Nephron (organoid): ENCODE data around the gene EGR2.

Experiments
- H3K27ac Mint-ChIP-seq, 3 experiments: 2 replicates each; pipeline ENCODE4 v1.8.0; 2020; ENCODE audit warnings: mixed read lengths in 3 of 3, mild to moderate bottlenecking in 2 of 3, moderate library complexity in 1 of 3
- H3K27me3 Mint-ChIP-seq: 2 replicates; pipeline ENCODE4 v1.8.0; 2021; ENCODE audit warnings: low read depth, mild to moderate bottlenecking, moderate library complexity, mixed read lengths
- H3K36me3 Mint-ChIP-seq: 2 replicates; pipeline ENCODE4 v1.8.0; 2020; ENCODE audit warnings: low read depth, mixed read lengths
- H3K4me1 Mint-ChIP-seq: 2 replicates; pipeline ENCODE4 v1.8.0; 2020; ENCODE audit warnings: mixed read lengths
- H3K4me3 Mint-ChIP-seq, 3 experiments: 2 replicates each; pipeline ENCODE4 v1.8.0; 2020; ENCODE audit warnings: mild to moderate bottlenecking in 3 of 3, mixed read lengths in 3 of 3, moderate library complexity in 2 of 3
- H3K9me3 Mint-ChIP-seq: 2 replicates; pipeline ENCODE4 v1.8.0; 2020; ENCODE audit warnings: mixed read lengths
- TF ChIP-seq, protein P1 (sequence below), 3 experiments: fragments of 200-600 bp; sonication (generic); IDR thresholded peaks; one replicate each; pipeline ENCODE4 v1.5.0; 2021; ENCODE audit warnings: antibody characterized with exemption in 3 of 3; ENCODE audit not compliant: unreplicated experiment in 3 of 3

The EGR2 gene

DNA sequence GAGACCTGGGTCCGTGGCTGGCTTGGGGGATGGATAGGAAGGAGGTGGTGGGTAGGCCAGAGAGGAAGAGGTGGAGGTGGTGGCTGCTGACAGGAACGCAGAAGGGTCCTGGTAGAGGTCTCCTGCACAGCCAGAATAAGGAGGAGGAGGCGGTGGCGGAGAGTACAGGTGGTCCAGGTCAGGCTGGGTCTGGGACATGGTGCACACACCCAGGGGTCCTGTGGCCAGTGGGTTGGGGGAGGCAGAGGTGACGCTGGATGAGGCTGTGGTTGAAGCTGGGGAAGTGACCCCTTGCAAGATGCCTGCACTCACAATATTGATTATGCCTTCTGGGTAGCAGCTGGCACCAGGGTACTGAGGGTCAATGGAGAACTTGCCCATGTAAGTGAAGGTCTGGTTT, 2.2 kb downstream of the EGR2 start:
- Mint-ChIP-seq H3K4me3 (peak overlapping the region; percentile 95 to 97 (median 96)), H3K27me3 (peaks cover 57% of the 10 kb centered on the region), H3K9me3 (no peaks in the 10 kb centered on the region), H3K27ac (no peak overlapping the region), H3K36me3 (peaks cover 4% of the 10 kb centered on the region), H3K4me1 (peaks cover 24% of the 10 kb centered on the region)
- TF ChIP-seq, protein P1, sequence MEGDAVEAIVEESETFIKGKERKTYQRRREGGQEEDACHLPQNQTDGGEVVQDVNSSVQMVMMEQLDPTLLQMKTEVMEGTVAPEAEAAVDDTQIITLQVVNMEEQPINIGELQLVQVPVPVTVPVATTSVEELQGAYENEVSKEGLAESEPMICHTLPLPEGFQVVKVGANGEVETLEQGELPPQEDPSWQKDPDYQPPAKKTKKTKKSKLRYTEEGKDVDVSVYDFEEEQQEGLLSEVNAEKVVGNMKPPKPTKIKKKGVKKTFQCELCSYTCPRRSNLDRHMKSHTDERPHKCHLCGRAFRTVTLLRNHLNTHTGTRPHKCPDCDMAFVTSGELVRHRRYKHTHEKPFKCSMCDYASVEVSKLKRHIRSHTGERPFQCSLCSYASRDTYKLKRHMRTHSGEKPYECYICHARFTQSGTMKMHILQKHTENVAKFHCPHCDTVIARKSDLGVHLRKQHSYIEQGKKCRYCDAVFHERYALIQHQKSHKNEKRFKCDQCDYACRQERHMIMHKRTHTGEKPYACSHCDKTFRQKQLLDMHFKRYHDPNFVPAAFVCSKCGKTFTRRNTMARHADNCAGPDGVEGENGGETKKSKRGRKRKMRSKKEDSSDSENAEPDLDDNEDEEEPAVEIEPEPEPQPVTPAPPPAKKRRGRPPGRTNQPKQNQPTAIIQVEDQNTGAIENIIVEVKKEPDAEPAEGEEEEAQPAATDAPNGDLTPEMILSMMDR (IDR thresholded peaks at IDR 0.05; ENCODE audit: unreplicated experiment in 3 of 3) = no peak

DNA sequence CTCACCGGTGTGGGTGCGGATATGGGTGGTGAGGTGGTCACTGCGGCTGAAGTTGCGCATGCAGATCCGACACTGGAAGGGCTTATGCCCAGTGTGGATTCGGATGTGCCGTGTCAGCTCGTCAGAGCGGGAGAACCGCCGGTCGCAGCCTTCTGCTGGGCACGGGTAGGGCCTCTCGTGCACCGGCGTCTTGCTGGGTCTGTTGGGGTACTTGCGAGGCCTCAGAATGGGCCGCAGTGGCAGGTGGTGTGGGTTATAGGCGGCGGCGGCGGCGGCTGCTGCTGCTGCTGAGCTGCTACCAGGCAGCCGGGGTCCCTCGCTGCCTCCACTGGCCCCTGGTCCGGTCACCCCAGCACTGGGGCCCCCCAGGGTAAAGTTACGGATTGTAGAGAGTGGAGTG, 2.7 kb downstream of the EGR2 start:
- TF ChIP-seq, protein P1 (IDR thresholded peaks at IDR 0.05; ENCODE audit: unreplicated experiment in 3 of 3) = no peak
- Mint-ChIP-seq H3K36me3 (peaks cover 8% of the 10 kb centered on the region), H3K27me3 (peaks cover 56% of the 10 kb centered on the region), H3K9me3 (no peaks in the 10 kb centered on the region), H3K4me1 (peaks cover 29% of the 10 kb centered on the region), H3K27ac (no peak overlapping the region), H3K4me3 (peak overlapping the region; percentile 95 to 97 (median 96))

DNA sequence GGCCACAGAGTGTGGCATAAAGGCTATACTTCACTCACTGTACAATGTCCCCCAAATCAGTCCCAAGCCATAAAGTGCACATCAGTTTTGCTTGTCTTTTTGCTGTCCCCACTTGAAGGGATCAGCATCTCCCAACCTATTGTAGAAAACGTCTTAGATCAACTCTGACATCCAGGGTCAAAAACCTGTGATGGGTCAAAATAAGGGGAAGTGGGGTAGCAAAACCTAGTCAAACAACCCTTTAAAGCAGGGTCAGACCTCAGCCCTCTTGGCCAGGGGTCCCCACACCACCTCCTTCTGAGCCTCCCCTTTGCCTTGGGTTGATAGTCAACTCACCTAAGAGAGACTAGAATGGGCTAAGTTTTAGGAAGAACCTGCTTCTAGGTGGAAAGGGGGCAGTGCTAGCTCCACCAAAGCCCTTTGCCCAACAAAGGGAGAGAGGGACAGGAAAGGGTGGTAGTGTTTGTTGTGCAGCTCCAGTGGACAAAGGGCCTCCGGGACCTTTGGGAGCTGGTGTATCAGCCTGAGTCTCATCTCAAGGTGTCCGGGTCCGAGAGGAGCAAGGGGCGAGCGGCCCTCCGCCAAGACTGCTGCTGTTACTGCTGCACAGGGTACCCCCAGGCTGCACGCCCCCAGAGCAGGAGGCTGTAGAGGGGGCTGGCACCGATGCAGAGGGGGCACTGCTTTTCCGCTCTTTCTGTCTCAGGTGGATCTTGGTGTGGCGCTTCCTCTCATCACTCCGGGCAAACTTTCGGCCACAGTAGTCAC, 3.3 kb downstream of the EGR2 start:
- peaks cover 30% of the 10 kb centered on the region for H3K4me1 Mint-ChIP-seq
- H3K9me3 Mint-ChIP-seq = no peaks in the 10 kb centered on the region
- H3K36me3 Mint-ChIP-seq = peaks cover 12% of the 10 kb centered on the region
- H3K27ac Mint-ChIP-seq = no peak overlapping the region
- peaks cover 52% of the 10 kb centered on the region for H3K27me3 Mint-ChIP-seq
- H3K4me3 Mint-ChIP-seq = peak overlapping the region; percentile 95 to 97 (median 96)
- TF ChIP-seq, protein P1 (IDR thresholded peaks at IDR 0.05; ENCODE audit: unreplicated experiment in 3 of 3) = no peak

DNA sequence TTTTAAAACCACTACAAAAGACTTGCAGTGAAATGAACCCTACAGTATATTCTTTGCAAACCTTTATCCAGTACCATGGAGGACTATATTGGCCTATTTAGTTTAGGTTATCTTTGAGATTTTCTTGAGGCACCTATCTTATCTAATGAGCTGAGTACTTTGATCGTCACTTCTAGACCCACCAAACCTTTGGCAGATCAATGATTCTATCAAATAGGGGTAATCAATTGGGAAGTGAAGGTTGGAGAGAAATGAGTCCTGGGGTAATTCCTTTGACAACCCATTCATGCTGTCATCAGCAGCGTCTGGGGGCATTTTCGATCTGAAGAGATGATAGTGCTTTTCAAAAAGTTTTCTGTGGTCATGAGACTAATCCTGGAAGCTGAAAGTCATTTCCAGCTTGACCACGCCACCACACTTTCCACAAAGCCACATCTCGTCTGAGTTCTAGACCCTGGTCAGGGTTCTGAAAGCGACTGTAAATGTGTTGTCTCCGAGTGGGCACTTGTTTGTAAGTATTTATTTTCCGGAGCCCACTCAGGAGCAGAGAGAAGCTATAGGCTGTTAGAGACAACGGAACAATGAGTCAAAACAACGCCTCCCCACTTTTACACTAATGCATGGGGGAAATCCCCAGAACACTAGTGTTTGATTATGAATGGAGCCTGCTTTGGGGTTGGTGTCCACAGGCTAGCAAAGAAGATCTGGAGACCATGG, 4.8 kb downstream of the EGR2 start:
- H3K4me1 Mint-ChIP-seq = peaks cover 41% of the 10 kb centered on the region
- peak overlapping the region in 2 of 3 experiments; percentile 8 to 29 for H3K4me3 Mint-ChIP-seq
- peaks cover 40% of the 10 kb centered on the region for H3K27me3 Mint-ChIP-seq
- H3K27ac Mint-ChIP-seq = no peak overlapping the region
- H3K36me3 Mint-ChIP-seq = peaks cover 18% of the 10 kb centered on the region
- TF ChIP-seq, protein P1 (IDR thresholded peaks at IDR 0.05; ENCODE audit: unreplicated experiment in 3 of 3) = no peak
- H3K9me3 Mint-ChIP-seq = no peaks in the 10 kb centered on the region

DNA sequence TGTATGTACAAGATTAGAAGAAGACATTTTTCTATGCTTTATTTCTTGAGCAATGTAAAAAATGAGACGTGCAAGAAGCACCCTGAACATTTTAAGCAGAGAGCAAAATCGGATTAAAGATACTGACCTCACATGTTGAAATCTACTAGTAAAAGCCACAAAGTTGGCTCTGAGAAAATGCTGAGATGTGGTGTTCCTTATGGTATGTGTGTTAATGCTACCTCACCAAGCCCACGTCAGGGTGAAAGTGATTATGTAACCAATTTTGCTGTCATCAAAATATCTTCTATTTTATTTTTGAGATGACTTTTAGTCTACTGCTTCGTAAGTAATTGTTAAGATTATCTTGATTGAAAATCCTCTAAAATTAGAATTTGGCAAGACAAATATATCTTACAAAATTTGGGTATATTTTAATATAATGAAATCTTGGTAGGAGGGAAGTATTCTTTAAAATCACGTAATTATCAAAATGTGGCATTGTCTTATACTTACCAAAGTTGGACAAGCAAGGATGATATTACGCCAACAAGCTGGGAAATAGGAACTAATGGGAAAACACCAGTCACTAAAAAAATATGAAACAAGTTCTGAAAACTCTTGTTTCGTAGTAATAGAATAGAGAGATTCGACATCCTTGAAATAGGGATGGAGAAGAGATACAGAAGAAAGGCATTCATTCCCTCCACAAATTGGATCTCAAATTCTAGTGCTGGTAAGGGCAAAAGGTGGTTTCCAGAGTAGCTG, 5.8 kb downstream of the EGR2 start:
- Mint-ChIP-seq H3K9me3 (no peaks in the 10 kb centered on the region), H3K27me3 (peaks cover 30% of the 10 kb centered on the region), H3K4me1 (peaks cover 36% of the 10 kb centered on the region), H3K27ac (no peak overlapping the region), H3K36me3 (peaks cover 18% of the 10 kb centered on the region), H3K4me3 (no peak overlapping the region)
- TF ChIP-seq, protein P1 (IDR thresholded peaks at IDR 0.05; ENCODE audit: unreplicated experiment in 3 of 3) = no peak
